ENCODE data around the gene SNAPC1. TPM values are rescaled to one million over a fixed set of nuclear protein-coding genes. Genes with fewer than 3 reads are reported as not detected.
A peak's percentile ranks its signal among the peaks of the same experiment; 100 is the strongest.

The SNAPC1 gene
- total and polyA plus RNA-seq, 9 of the 15 experiments (the other 6 are each of a cell fraction or from before 2014, with no cell fraction given), result 3.7 to 9.0 (median 7.9) TPM

GRCh38 chr14:61753631-61754030 is 8.6 kb upstream of the SNAPC1 start:
- Histone ChIP-seq H3K4me3 (no peak overlapping the region), H3K9me3 (replicated peaks; ENCODE audit: control insufficient read depth, insufficient read depth, low read depth, low read length) (no peaks in the 10 kb centered on the region), H3K9me1 (ENCODE audit: control insufficient read depth, insufficient read depth, low read length) (no peaks in the 10 kb centered on the region), H3K79me2 (ENCODE audit: control insufficient read depth, insufficient read depth, low read length) (peaks cover 23% of the 10 kb centered on the region), H3K27ac (ENCODE audit: extremely low read depth, low read depth, low read length) (no peak overlapping the region), H4K20me1 (replicated peaks; ENCODE audit: control insufficient read depth, insufficient read depth, low read length) (no peaks in the 10 kb centered on the region), H3K4me2 (ENCODE audit: insufficient read depth, low read length) (peak overlapping the region; percentile 3; the same call in 1 of the 2 replicates), H3K36me3 (ENCODE audit: control insufficient read depth, insufficient read depth, low read length) (no peaks in the 10 kb centered on the region), H3K27me3 (ENCODE audit: control insufficient read depth in 2 of 2, insufficient read depth in 2 of 2, low read length in 2 of 2) (no peaks in the 10 kb centered on the region), H3K4me1 (replicated peaks in 1 of 2; ENCODE audit: control insufficient read depth in 2 of 2, insufficient read depth in 2 of 2, low read length in 2 of 2) (peaks cover 5 to 13% of the 10 kb centered on the region in 2 experiments; a peak in 3 of 5 replicates), H3K9ac (ENCODE audit: insufficient read depth in 1 of 2, low read depth in 2 of 2, low read length in 2 of 2) (no peak overlapping the region), H2AFZ (ENCODE audit: low read depth, low read length) (peak overlapping the region; percentile 72; the same call in 1 of the 2 replicates)
- ATAC-seq (peak; percentile 70), DNase-seq (ENCODE audit: extremely low read depth in 1 of 4, low spot score in 3 of 4) (peak in 2 of 4 experiments; percentile 42 to 50), FAIRE-seq (peak; percentile 78)
- ChIA-PET CTCF (ENCODE audit: low intra/inter-chr PET ratio) (no interaction called here), POLR2A (interaction anchor here (1.3 to 3.4 kb wide), 2 partner anchors 8 to 11 kb away, joined by 3 to 23 read pairs; partner anchors contain the start of gene SNAPC1)
- in situ Hi-C loops (cut with MboI), result no loop called here
- no TSS peak for BruUV-seq (replicated peaks)
- intact Hi-C loops (cut with micrococcal nuclease), result loop anchor here (1.0 to 5.0 kb wide), 3 partner anchors 56 to 276 kb away; partner anchors contain the start of gene HIF1A
- TF ChIP-seq MCM7 (IDR thresholded peaks at IDR 0.05) (no peak), ETS2 (tag; IDR thresholded peaks at IDR 0.05; ENCODE audit: borderline replicate concordance, poor library complexity, severe bottlenecking) (no peak), PRPF4 (IDR thresholded peaks at IDR 0.05; ENCODE audit: insufficient read depth, low read depth, low read length, poor library complexity, severe bottlenecking) (no peak), PRDM10 (IDR thresholded peaks at IDR 0.05; ENCODE audit: partially characterized antibody) (peak; percentile 74), DACH1 (IDR thresholded peaks at IDR 0.05; ENCODE audit: partially characterized antibody) (peak; percentile 19), EHMT2 (IDR thresholded peaks at IDR 0.05) (0 out of 2 replicates have a peak, but pooled peaks have one; percentile 31), E2F8 (IDR thresholded peaks at IDR 0.05; ENCODE audit: low read depth, partially characterized antibody) (no peak), ZNF436 (CRISPR knock-in tag; IDR thresholded peaks at IDR 0.05) (no peak), ZSCAN32 (CRISPR knock-in tag; IDR thresholded peaks at IDR 0.05) (no peak), TRIM28 (IDR thresholded peaks at IDR 0.05) (no peak), ESRRB (CRISPR knock-in tag; IDR thresholded peaks at IDR 0.05; ENCODE audit: borderline replicate concordance) (no peak), PATZ1 (CRISPR knock-in tag; IDR thresholded peaks at IDR 0.05; ENCODE audit: borderline replicate concordance) (no peak)

All from K562 (cell line).